WERI-Rb-1 (cell line): ENCODE data around the gene DFFB.

Experiments
- DNase-seq: peaks from one replicate; pipeline ENCODE4 v3.0.0-alpha.2; 2020
- H3K27ac ChIP-seq: fragments of 250-450 bp; sonication (Bioruptor Pico); 2 replicates; pipeline ENCODE4 v1.5.1; 2020; ENCODE audit warnings: mild to moderate bottlenecking, moderate library complexity
- H3K27me3 ChIP-seq: fragments of 250-450 bp; sonication (Bioruptor Pico); 2 replicates; pipeline ENCODE4 v1.5.1; 2021; ENCODE audit warnings: mild to moderate bottlenecking, low read depth, moderate library complexity; ENCODE audit not compliant: insufficient read depth, severe bottlenecking
- H3K36me3 ChIP-seq: fragments of 250-450 bp; sonication (Bioruptor Pico); 2 replicates; pipeline ENCODE4 v1.5.1; 2020; ENCODE audit warnings: mild to moderate bottlenecking, moderate library complexity
- H3K4me3 ChIP-seq: 2 replicates; pipeline ENCODE4 v1.5.1; 2011; ENCODE audit warnings: low read depth, mild to moderate bottlenecking, control low read depth, low read length
- H3K9me3 ChIP-seq: fragments of 250-450 bp; sonication (Bioruptor Pico); 2 replicates; pipeline ENCODE4 v1.5.1; 2021; ENCODE audit warnings: mild to moderate bottlenecking, moderate library complexity; ENCODE audit not compliant: severe bottlenecking
- TF ChIP-seq, protein P1 (sequence below): IDR thresholded peaks from 2 replicates; pipeline ENCODE4 v1.5.1; 2011; ENCODE audit warnings: low read depth, mild to moderate bottlenecking, control low read depth, inconsistent platforms, low read length

DFFB gene

GRCh38 chr1:3876716-3877115 lies 19.4 kb downstream of the DFFB start:
- TF ChIP-seq, protein P1, sequence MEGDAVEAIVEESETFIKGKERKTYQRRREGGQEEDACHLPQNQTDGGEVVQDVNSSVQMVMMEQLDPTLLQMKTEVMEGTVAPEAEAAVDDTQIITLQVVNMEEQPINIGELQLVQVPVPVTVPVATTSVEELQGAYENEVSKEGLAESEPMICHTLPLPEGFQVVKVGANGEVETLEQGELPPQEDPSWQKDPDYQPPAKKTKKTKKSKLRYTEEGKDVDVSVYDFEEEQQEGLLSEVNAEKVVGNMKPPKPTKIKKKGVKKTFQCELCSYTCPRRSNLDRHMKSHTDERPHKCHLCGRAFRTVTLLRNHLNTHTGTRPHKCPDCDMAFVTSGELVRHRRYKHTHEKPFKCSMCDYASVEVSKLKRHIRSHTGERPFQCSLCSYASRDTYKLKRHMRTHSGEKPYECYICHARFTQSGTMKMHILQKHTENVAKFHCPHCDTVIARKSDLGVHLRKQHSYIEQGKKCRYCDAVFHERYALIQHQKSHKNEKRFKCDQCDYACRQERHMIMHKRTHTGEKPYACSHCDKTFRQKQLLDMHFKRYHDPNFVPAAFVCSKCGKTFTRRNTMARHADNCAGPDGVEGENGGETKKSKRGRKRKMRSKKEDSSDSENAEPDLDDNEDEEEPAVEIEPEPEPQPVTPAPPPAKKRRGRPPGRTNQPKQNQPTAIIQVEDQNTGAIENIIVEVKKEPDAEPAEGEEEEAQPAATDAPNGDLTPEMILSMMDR: no peak
- no peaks in the 10 kb centered on the region for H3K9me3 ChIP-seq
- DNase-seq: no peak
- H3K36me3 ChIP-seq: peaks cover 11% of the 10 kb centered on the region
- no peaks in the 10 kb centered on the region for H3K27me3 ChIP-seq
- no peak overlapping the region for H3K4me3 ChIP-seq
- H3K27ac ChIP-seq: no peak overlapping the region

DNA sequence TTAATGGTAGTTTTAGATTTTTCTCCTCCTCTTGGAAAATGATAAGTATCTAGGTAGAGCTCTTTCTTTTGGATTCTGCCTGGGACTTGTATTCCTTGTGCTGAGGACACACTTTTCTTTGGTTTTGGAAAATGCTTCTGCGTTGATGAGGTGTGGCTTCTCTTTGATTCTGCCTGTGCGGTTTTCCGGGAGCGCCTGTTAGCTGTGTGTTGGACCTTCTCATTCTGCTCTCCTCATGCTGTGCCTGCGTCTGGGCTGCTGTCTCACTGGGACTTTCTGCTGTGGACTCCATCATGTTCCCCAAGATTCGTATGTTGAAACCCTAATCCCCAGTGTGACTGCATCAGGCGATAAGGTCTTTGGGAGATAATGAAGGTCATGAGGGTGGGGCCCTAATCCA lies 21.8 kb downstream of the DFFB start:
- H3K4me3 ChIP-seq: no peak overlapping the region
- TF ChIP-seq, protein P1: no peak
- no peaks in the 10 kb centered on the region for H3K9me3 ChIP-seq
- peaks cover 5% of the 10 kb centered on the region for H3K36me3 ChIP-seq
- H3K27ac ChIP-seq: no peak overlapping the region
- DNase-seq: no peak
- H3K27me3 ChIP-seq: no peaks in the 10 kb centered on the region

GRCh38 chr1:3879787-3880428 lies 22.6 kb downstream of the DFFB start:
- DNase-seq: no peak
- Histone ChIP-seq H3K4me3 (no peak overlapping the region), H3K27ac (no peak overlapping the region), H3K27me3 (no peaks in the 10 kb centered on the region), H3K36me3 (peaks cover 5% of the 10 kb centered on the region), H3K9me3 (no peaks in the 10 kb centered on the region)
- TF ChIP-seq, protein P1: no peak

- TF ChIP-seq, protein P1: no peak
- DNase-seq: no peak
- Histone ChIP-seq H3K36me3 (peaks cover 5% of the 10 kb centered on the region), H3K27ac (no peak overlapping the region), H3K9me3 (no peaks in the 10 kb centered on the region), H3K4me3 (no peak overlapping the region), H3K27me3 (no peaks in the 10 kb centered on the region)
These were observed 23.3 kb downstream of the DFFB start for GRCh38 chr1:3880429-3881192.

GRCh38 chr1:3881193-3881480 lies 23.9 kb downstream of the DFFB start:
- no peak overlapping the region for H3K27ac ChIP-seq
- peaks cover 5% of the 10 kb centered on the region for H3K36me3 ChIP-seq
- TF ChIP-seq, protein P1: no peak
- H3K9me3 ChIP-seq: no peaks in the 10 kb centered on the region
- no peak for DNase-seq
- H3K4me3 ChIP-seq: no peak overlapping the region
- no peaks in the 10 kb centered on the region for H3K27me3 ChIP-seq
